Measurements from ENCODE around the gene RAPGEF4.

The RAPGEF4 gene

DNA sequence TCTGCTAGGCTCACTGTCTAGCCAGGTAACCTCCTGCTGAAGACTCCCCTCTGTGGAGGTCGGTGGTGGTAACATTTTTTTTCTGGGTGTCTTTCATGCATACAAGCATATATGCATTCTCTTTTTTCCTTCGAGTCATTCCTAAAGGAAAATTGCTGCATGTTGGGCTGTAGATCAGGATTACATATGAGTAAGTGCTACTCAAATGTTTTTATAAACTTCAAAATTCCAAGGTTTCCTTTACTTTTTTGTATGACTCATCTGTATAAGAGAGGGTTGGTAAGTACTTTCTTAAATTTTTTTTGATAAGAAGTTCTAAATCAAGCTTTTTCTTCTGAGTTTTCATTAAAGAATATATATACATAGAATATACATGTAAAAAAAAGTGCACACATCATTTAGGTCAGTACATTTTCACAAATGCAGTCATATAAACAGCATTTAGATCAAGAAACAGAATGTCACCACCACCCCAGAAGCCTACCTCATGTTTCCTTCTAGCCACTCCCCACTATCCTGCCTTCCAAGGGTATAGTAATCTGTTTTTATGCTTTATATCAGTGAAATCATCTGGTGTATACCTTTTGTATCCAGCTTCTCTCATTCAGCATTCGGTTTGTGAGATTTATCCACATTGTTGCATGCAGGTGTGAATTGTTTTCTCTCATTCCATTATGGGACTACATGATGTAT is 212.0 kb downstream of the RAPGEF4 start:
- DNase-seq, result no peak

GRCh38 chr2:172949522-172949921 is 213.9 kb downstream of the RAPGEF4 start:
- DNase-seq, result no peak

DNA sequence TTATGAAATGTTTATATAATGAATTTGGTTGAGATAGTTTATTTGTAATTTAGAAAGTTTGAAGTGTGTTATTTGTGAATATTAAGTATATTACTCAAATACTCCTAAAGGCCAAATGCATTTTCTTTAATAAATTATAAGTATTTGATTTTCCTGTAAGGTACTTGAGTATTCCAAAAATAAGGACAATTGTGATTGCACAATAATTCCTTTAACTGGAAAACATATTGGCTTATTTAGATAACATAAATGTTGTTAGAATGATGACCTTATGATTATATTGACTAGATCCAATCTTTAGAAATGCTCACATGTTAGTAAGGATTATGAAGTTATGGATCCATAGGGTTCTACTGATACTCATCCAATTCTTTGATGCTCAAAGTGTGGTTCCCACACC is 214.9 kb downstream of the RAPGEF4 start:
- DNase-seq, result no peak

DNA sequence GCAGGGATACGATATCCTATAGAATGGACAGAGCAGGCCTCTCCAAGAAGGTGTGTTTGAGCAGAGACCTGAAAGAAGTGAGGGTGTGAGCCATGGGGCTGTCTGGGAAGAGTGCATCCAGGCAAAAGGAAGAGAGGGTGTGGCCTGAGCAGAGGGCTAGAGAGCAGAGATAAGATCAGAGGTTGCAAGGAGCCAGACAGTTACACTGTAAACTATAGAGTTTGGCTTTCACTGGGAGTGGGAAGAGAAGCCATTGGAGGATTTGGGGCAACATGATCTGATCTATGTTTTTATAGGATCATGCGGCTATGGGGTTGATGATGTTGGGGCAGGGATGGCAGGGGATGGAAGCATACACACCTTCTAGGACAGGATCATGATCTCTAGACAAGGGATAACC is 215.9 kb downstream of the RAPGEF4 start:
- DNase-seq, result no peak

GRCh38 chr2:172953411-172953810 is 217.8 kb downstream of the RAPGEF4 start:
- DNase-seq, result no peak

DNA sequence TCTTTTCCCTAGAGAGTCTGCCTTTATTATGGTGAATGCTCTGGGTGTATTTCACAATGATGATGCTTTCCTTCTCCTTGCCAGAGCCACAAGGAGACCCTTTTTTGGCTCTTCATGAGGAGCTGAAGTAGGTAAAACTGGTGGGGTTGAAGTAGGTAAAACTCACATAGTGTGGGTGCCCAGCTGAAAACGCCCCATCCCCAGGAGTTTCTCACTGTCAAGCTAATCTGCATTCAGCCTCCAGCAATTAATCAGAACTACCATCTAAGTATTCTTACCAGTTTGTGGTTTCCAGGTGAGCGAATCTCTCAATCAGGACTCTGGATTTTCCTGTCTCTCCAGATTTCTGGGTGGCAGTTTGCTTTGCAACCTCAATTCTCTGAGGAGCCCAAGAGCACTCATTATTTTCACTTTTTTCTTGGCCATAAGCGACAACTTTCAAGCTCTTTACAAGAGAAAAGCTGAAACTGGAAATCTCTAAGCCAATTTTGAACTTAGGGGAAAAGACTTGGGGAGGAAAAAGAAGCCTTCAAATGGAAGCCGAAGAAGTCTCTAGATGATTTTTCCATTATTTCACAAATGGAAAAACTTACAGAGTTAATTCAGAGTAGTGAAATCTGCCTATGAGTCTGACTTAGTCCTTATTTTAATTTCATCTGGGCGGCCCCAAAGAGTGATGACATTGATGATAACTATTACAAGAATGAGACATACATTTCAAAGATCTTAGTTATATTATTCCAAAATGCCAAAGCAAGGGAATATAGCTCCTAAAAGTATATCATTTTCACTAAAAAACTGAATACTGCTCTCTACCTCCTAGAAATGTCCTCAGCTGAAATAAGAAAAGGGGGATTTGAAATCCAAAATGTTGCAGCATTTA is 218.6 kb downstream of the RAPGEF4 start:
- no peak for DNase-seq

DNA sequence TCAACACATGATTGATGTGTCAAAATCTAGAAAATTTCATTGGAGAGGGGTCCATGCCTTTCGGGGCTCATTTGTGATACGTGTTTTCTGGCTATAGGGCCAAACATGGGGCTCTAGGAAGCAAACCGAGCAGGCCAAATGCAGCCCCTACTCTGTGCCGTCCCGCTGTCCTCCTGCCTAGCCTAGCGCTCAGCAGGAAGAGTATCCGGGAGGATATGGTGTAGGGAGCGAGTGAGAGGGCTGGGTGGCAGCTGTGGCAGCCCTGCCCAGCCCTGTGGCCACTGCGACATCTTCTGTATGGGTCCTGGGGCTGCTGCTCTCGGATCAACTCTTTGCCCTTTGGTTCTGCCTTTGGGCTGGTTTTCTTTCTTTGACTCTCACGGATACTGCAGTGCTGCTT is 219.9 kb downstream of the RAPGEF4 start:
- no peak for DNase-seq

- DNase-seq, result no peak
Measured at GRCh38 chr2:172957734-172958133, 222.1 kb downstream of the RAPGEF4 start.

GRCh38 chr2:172962082-172962481 is 226.4 kb downstream of the RAPGEF4 start:
- no peak for DNase-seq

- no peak for DNase-seq
Measured at GRCh38 chr2:172962824-172963223, 227.2 kb downstream of the RAPGEF4 start.

- no peak for DNase-seq
Measured at GRCh38 chr2:172964511-172965139, 229.0 kb downstream of the RAPGEF4 start.

DNA sequence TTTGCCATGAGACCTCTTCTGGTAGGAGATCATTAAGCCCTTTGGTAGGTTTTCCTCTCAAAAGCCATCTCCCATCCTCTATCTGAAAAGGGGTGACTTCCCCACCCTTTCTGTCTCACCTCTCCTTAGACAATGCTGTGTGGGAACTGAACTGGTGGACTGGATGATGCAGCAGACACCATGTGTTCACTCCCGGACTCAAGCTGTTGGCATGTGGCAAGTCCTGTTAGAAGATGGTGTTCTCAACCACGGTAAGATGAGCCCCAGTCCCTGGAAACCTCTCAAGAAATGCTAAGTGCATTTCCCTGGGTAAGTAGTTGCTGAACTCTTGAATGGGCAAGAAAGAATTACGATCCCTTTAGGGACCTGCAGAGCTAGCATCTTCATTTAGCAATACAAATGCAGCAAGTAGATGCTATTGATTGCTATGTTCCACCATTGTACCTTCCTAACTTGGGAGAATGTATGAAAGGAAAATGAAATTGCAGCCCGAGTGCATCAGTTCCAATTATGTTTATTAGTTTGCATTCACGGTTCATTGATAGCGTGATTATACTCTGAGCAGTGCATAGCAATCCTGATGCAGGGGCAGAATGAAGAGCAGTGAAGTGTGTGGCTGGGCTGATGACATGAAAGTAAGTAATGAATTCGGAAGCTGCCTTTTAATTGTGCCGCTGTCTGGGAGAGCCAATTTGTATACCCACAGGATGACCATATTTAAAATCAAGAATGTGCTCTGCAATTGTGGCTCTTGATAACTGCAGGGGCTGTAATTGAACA is 230.0 kb downstream of the RAPGEF4 start:
- no peak for DNase-seq

- DNase-seq, result no peak
Measured at GRCh38 chr2:172967036-172967982, 231.7 kb downstream of the RAPGEF4 start.

- no peak for DNase-seq
Measured at GRCh38 chr2:172968061-172968469, 232.4 kb downstream of the RAPGEF4 start.

- DNase-seq, result no peak
Measured at GRCh38 chr2:172969166-172969565, 233.5 kb downstream of the RAPGEF4 start.

DNA sequence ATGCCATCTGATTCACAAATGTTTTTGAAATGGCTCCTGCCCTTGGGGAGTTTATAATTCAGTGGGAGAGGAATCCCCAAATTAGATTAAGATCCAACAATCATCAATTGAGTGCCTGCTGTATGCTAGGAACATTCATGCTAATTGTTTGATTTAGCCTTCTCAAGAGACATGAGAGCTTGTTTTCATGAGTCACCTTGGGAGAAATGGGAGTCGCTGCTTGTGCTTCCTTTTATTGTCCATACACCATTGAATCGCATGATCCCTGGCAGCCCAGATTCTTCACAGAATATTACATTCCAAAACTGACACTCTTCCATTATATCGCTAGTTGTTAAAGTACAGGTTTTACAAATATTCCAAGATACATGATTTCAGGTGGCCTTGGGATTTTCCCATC is 234.0 kb downstream of the RAPGEF4 start:
- DNase-seq, result no peak

DNA sequence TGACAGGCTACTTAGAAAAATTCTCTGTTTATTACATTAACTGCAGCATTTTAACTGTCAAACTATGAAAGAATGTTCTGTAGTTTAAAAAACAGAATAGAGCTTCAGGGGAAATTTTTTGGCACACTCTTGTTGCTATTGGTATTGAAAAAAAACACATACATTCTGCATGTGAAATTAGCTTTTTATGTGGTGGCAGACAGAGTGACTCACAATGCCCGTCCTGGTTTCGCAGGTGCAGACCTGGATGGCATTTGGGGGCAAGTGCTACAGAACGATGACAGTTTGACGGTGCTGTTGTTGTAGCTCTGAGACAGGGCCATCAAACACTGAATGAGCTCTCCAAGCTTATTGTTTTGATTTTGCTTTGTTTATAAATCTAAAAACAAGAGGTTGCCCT is 235.0 kb downstream of the RAPGEF4 start:
- DNase-seq, result no peak

- DNase-seq, result no peak
Measured at GRCh38 chr2:172972005-172972619, 236.5 kb downstream of the RAPGEF4 start.

DNA sequence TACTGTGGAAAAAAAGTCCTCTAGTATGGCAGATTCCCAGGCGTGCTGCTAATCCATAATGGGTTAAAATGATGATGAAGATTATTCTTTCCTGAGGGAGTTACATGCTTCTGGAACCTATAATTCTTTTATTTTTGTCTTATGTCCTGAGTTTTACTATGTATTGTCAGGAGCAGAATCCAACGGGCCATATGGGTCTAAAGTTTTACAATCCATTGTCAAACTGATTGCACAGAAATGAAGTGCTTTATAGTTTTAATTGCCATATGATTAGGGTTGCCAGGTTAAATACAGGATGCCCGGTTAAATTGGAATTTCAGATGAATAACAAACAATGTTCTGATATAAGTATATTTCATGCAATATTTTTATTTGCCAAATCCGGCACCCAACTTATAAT is 239.1 kb downstream of the RAPGEF4 start:
- no peak for DNase-seq

DNA sequence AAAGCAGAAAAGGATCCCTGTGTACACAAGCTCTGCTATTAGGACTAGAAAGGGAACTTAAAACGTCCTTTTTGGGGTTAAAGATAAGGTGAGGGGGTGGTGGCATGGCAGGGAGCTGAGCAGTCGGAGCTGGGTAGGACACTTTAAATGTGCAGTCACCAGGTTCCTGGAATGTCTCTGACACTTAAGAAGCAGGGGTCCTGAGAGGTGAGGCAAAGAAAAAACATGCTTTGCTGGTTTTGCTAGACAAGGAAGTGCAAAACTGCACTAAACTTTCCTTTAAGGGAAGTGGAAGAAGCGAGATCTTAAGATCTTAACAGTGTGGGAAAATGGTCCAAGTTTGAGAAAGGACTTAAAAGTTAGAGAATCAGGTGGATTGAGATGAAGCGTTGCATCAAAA is 240.5 kb downstream of the RAPGEF4 start:
- no peak for DNase-seq

DNA sequence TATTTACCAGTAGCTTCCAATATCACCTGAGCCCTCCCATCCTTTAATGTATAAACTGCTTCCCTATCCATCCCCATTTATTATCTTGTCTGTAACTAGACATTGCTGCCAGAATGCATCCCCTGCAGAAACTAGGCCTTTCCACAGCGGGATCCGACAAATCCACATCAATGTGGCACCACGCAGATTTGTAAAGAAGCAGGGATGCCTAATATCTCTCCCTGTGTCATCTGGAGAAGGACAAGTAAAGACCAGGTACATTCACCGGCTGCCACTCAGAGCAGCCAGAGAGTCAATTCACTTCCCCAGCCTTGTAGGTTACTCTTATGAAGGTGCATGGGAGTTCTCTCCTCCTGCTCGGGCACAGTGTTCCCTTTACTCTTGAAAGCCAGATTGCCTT is 241.2 kb downstream of the RAPGEF4 start:
- no peak for DNase-seq

Measured in NCI-H524 treated with DMSO at 0.1 percent for 48 hours (cell line).